ENCODE measurements around the gene PRKCA. TPM values are rescaled to one million over a fixed set of nuclear protein-coding genes. Genes with fewer than 3 reads are reported as not detected.

Gene PRKCA
- total RNA-seq, 3 donors from 2014 or later (not counting 1 experiment from before 2014, with no cell fraction given) = 19.6 to 29.0 (median 20.4) TPM

- H3K27me3 ChIP-seq (ENCODE audit: control insufficient read depth, insufficient read depth, low read length) = no peaks in the 10 kb centered on the region
- no peak overlapping the region for H3K4me3 ChIP-seq (ENCODE audit: low read length)
- intact Hi-C loops (cut with micrococcal nuclease) = no loop called here
- Mint-ChIP-seq H3K4me1 (no peaks in the 10 kb centered on the region), H3K27me3 (ENCODE audit: low read depth in 2 of 2) (peaks cover 11 to 12% of the 10 kb centered on the region in 2 donors), H3K9me3 (no peaks in the 10 kb centered on the region), H3K36me3 (no peaks in the 10 kb centered on the region), H3K27ac (no peak overlapping the region), H3K4me3 (no peak overlapping the region)
- no peaks in the 10 kb centered on the region for H3K4me1 ChIP-seq (ENCODE audit: control insufficient read depth, insufficient read depth, low read length)
- no peaks in the 10 kb centered on the region for H3K9me3 ChIP-seq (ENCODE audit: control insufficient read depth, insufficient read depth, low read length)
- DNase-seq = no peak
- WGBS (ENCODE audit: insufficient coverage) = 88% methylated on average over 6 of the region's 6 CpGs
- TF ChIP-seq CTCF (IDR thresholded peaks at IDR 0.05) = no peak
- no peaks in the 10 kb centered on the region for H3K36me3 ChIP-seq (ENCODE audit: control insufficient read depth, insufficient read depth, low read length)
- no peak for ATAC-seq
- H3K27ac ChIP-seq (ENCODE audit: low read length) = no peak overlapping the region
Observed at GRCh38 chr17:66283296-66283934, 19.0 kb upstream of the PRKCA start.

GRCh38 chr17:66283971-66284370, 18.4 kb upstream of the PRKCA start:
- 98% methylated on average over 2 of the region's 2 CpGs for WGBS (ENCODE audit: insufficient coverage)
- DNase-seq = no peak
- no peaks in the 10 kb centered on the region for H3K27me3 ChIP-seq (ENCODE audit: control insufficient read depth, insufficient read depth, low read length)
- no peak for ATAC-seq
- peaks cover 11 to 12% of the 10 kb centered on the region in 2 donors for H3K27me3 Mint-ChIP-seq (ENCODE audit: low read depth in 2 of 2)
- H3K4me3 Mint-ChIP-seq = no peak overlapping the region
- intact Hi-C loops (cut with micrococcal nuclease) = no loop called here
- H3K4me1 ChIP-seq (ENCODE audit: control insufficient read depth, insufficient read depth, low read length) = no peaks in the 10 kb centered on the region
- H3K27ac ChIP-seq (ENCODE audit: low read length) = no peak overlapping the region
- no peaks in the 10 kb centered on the region for H3K4me1 Mint-ChIP-seq
- H3K36me3 ChIP-seq (ENCODE audit: control insufficient read depth, insufficient read depth, low read length) = no peaks in the 10 kb centered on the region
- H3K27ac Mint-ChIP-seq = no peak overlapping the region
- TF ChIP-seq CTCF (IDR thresholded peaks at IDR 0.05) = no peak
- H3K36me3 Mint-ChIP-seq = no peaks in the 10 kb centered on the region
- no peak overlapping the region for H3K4me3 ChIP-seq (ENCODE audit: low read length)
- H3K9me3 ChIP-seq (ENCODE audit: control insufficient read depth, insufficient read depth, low read length) = no peaks in the 10 kb centered on the region
- H3K9me3 Mint-ChIP-seq = no peaks in the 10 kb centered on the region

GRCh38 chr17:66285149-66285548, 17.3 kb upstream of the PRKCA start:
- H3K4me3 ChIP-seq (ENCODE audit: low read length) = no peak overlapping the region
- ATAC-seq (no peak), DNase-seq (no peak)
- H3K36me3 ChIP-seq (ENCODE audit: control insufficient read depth, insufficient read depth, low read length) = no peaks in the 10 kb centered on the region
- H3K9me3 ChIP-seq (ENCODE audit: control insufficient read depth, insufficient read depth, low read length) = no peaks in the 10 kb centered on the region
- peaks cover 2 to 3% of the 10 kb centered on the region in 2 donors for H3K4me1 Mint-ChIP-seq
- no peaks in the 10 kb centered on the region for H3K9me3 Mint-ChIP-seq
- no peak overlapping the region for H3K27ac Mint-ChIP-seq
- intact Hi-C loops (cut with micrococcal nuclease) = no loop called here
- no peak overlapping the region for H3K27ac ChIP-seq (ENCODE audit: low read length)
- peaks cover 11 to 12% of the 10 kb centered on the region in 2 donors for H3K27me3 Mint-ChIP-seq (ENCODE audit: low read depth in 2 of 2)
- no peaks in the 10 kb centered on the region for H3K4me1 ChIP-seq (ENCODE audit: control insufficient read depth, insufficient read depth, low read length)
- H3K4me3 Mint-ChIP-seq = no peak overlapping the region
- TF ChIP-seq CTCF (IDR thresholded peaks at IDR 0.05) = no peak
- H3K36me3 Mint-ChIP-seq = no peaks in the 10 kb centered on the region
- whole genome bisulfite sequencing (ENCODE audit: insufficient coverage) = 61% methylated on average over 2 of the region's 2 CpGs
- H3K27me3 ChIP-seq (ENCODE audit: control insufficient read depth, insufficient read depth, low read length) = no peaks in the 10 kb centered on the region

- Histone ChIP-seq H3K36me3 (ENCODE audit: control insufficient read depth, insufficient read depth, low read length) (no peaks in the 10 kb centered on the region), H3K4me1 (ENCODE audit: control insufficient read depth, insufficient read depth, low read length) (no peaks in the 10 kb centered on the region), H3K9me3 (ENCODE audit: control insufficient read depth, insufficient read depth, low read length) (no peaks in the 10 kb centered on the region), H3K27me3 (ENCODE audit: control insufficient read depth, insufficient read depth, low read length) (no peaks in the 10 kb centered on the region), H3K27ac (ENCODE audit: low read length) (no peak overlapping the region), H3K4me3 (ENCODE audit: low read length) (no peak overlapping the region)
- DNase-seq (no peak), ATAC-seq (no peak)
- no peak overlapping the region for H3K27ac Mint-ChIP-seq
- peaks cover 8 to 12% of the 10 kb centered on the region in 2 donors for H3K27me3 Mint-ChIP-seq (ENCODE audit: low read depth in 2 of 2)
- intact Hi-C loops (cut with micrococcal nuclease) = no loop called here
- 95% methylated on average over 2 of the region's 2 CpGs for WGBS (ENCODE audit: insufficient coverage)
- TF ChIP-seq CTCF (IDR thresholded peaks at IDR 0.05) = no peak
- H3K4me3 Mint-ChIP-seq = no peak overlapping the region
- H3K4me1 Mint-ChIP-seq = peaks cover 4 to 5% of the 10 kb centered on the region in 2 donors
- H3K9me3 Mint-ChIP-seq = no peaks in the 10 kb centered on the region
- H3K36me3 Mint-ChIP-seq = no peaks in the 10 kb centered on the region
Observed at GRCh38 chr17:66287911-66288310, 14.5 kb upstream of the PRKCA start.
